HG02642 (cell line): ENCODE results near the gene MBTPS2.
"Not testable (repeated sequence)": the region's sequence is repeated elsewhere in the genome, so short reads cannot be mapped to it uniquely, and the experiment has no call there.

Source experiments
- ATAC-seq: cut with Tn5 transposase; IDR thresholded peaks from one replicate; pipeline ENCODE4 v1.9.1; 2021; ENCODE audit warnings: mild to moderate bottlenecking; ENCODE audit not compliant: unreplicated experiment, poor library complexity

Gene MBTPS2

DNA sequence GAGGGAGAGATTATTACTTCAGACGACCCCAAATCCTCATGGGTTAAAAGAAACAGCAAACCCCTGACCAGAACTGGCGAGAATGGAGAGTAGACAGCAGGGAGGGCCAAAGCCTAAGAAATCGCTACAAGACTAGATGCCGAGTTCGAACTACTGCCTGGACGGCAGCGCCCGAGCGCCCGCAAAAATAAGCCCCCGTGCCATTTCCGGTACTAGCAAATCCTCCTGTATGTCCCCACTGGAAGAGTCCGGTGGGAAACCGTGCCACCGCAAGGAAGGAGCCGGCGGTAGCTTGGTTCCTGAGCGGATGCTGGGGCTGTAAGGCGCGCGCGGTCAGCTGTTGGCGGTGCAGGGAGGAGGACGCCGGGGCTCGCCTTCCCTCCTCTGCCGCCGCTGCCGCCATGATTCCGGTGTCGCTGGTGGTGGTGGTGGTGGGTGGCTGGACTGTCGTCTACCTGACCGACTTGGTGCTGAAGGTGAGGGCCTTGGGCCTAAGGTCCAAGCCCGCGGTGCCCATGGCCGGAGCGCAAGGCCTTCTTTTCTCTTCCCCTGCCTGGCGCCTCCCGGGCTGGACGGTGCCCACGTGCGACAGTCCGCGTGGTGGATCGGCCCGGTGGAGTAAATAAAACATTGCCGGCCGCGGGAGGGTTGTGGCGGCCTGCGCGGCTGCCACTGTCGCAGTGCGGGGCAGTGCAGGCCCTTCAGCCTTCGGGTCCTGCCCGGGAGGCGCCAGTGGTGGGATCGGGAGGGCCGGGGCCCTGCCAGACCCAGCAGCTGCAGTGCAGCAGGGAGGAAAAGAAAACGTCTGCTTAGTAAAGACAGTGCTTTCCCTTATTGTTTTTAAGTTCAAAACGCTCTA lies at the start of gene MBTPS2:
Gene MBTPS2, plus strand, starts transcription at position 284 of the 859 bp plus-strand sequence. Its CDS starts 118 bp downstream, at position 402.
- peak; percentile 91 for ATAC-seq

DNA sequence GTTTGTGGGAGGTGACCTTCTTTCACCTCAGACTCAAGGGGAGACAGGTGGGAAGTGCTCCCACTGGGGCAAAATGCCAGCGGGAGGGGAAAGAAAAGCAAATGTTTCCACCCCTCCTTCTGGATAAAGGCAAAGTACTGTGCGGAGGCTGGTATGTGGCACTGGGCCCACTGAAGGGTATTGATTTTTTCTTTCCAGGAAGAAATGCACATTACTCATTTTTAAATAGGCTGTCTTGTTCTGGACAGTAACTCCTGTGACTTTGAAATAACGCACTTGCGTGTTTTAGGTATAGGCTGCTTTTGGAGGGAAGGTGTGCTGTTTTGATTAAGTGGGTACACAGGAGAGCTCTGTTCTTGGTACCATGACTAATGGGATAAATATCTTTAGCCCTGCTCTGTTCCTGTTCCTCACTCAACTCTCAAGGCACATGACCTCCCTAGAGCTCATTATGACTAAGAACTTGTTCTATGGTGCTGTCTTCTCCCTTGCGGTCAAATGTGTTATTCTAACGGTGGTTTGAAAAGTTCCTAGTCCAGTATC lies 40.7 kb upstream of the MBTPS2 start:
- no peak for ATAC-seq

GRCh38 chrX:21799767-21800166 lies 39.6 kb upstream of the MBTPS2 start:
- ATAC-seq = no peak

DNA sequence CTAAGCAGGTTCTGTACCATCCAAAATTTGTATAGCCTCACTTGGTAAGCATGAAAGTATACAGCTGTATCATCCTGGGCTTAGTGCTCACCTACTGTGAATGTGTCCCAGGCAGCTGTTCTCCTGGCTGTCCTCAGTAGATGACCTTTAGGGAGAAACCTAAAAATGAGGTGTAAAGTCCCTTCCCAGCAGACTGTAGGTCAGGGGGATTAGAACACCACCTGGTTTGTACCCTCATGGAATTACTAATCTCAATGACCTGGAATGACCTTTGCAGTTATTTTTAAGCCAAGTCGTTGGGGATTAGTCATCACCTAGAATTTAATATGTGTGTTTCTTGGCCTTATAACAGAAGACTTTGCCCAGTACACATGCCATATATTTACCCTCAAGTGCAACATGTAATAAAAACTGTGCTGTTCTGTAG lies 39.1 kb upstream of the MBTPS2 start:
- ATAC-seq = peak; percentile 59

- no peak for ATAC-seq
Measured at GRCh38 chrX:21802054-21802670, 37.3 kb upstream of the MBTPS2 start.

- ATAC-seq = no peak
Measured at GRCh38 chrX:21802839-21803238, 36.6 kb upstream of the MBTPS2 start.

GRCh38 chrX:21806691-21807090 lies 32.7 kb upstream of the MBTPS2 start:
- ATAC-seq = no peak

GRCh38 chrX:21811832-21812231 lies 27.6 kb upstream of the MBTPS2 start:
- no peak for ATAC-seq

GRCh38 chrX:21812628-21813027 lies 26.8 kb upstream of the MBTPS2 start:
- no peak for ATAC-seq

GRCh38 chrX:21813612-21814368 lies 25.6 kb upstream of the MBTPS2 start:
- no peak for ATAC-seq

GRCh38 chrX:21816136-21816535 lies 23.3 kb upstream of the MBTPS2 start:
- ATAC-seq = no peak

- not testable (repeated sequence) for ATAC-seq
Measured at GRCh38 chrX:21820170-21820569, 19.2 kb upstream of the MBTPS2 start.

- ATAC-seq = no peak
Measured at GRCh38 chrX:21821875-21822274, 17.5 kb upstream of the MBTPS2 start.

- no peak for ATAC-seq
Measured at GRCh38 chrX:21831496-21831895, 7.9 kb upstream of the MBTPS2 start.

DNA sequence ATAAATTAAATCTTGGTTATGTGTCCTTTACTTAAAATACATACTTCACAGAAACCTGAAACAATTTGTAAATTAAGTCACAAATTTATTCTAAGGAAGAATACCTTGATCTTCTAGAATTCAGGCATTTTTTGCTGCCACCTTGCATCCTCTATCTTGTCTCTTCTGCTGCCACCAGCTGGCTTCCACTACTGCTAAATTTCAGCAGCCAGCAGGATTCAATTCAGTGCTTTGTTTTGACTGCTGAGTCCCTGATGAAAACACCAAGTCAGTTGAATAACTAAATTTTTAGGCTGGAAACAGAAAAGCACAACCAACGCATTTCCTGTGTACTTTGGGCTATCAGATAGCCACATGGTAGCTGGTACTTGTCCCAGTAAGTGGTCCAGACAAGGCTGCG lies 2.4 kb upstream of the MBTPS2 start:
- no peak for ATAC-seq

- no peak for ATAC-seq
Measured at GRCh38 chrX:21838937-21839333, 482 bp upstream of the MBTPS2 start.

DNA sequence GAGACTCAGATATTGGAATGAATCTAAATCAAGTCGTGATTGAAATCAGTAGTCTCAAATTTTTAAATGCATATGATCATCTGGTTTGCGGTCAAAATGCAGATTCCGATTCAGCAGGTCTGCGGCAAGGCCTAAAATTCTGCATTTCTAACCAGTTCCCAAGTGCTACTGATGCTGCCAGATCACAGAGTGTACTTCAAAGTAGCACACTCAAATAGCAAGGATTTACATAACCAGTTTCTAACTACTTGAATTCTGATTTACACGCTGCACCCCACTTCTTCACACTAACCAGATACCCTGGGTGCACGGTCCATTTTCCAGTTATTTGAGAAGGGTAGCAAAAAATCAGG lies 752 bp downstream of the MBTPS2 start:
- peak; percentile 10 for ATAC-seq

GRCh38 chrX:21843179-21843578 lies 3.8 kb downstream of the MBTPS2 start:
- ATAC-seq = no peak

DNA sequence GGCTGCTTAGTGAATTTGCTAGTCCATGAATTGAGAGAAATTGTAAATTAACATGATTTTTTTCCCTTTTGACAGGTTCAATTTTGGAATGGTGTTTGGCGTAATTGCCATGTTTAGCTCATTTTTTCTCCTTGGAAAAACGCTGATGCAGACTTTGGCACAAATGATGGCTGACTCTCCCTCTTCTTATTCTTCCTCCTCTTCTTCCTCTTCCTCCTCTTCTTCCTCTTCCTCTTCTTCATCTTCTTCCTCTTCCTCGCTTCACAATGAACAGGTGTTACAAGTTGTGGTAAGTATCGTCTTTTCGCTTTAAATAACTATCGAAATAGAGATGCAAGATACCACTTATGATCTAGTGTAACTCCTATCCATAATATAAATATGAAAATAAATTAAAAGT lies 5.7 kb downstream of the MBTPS2 start:
- no peak for ATAC-seq

- no peak for ATAC-seq
Measured at GRCh38 chrX:21847342-21847741, 7.9 kb downstream of the MBTPS2 start.

- no peak for ATAC-seq
Measured at GRCh38 chrX:21853578-21853977, 14.2 kb downstream of the MBTPS2 start.
